NCI-H82 (cell line): ENCODE results near the gene BAX.
"Not testable (repeated sequence)": the region's sequence is repeated elsewhere in the genome, so short reads cannot be mapped to it uniquely, and the experiment has no call there.

Experiments used
- DNase-seq: peaks from one replicate; lab custom pipeline; 2025; lab: John Stamatoyannopoulos, UW

The BAX gene

GRCh38 chr19:48954595-48955307 lies at the start of gene BAX:
Gene BAX, plus strand, starts transcription at chr19:48954875. Its CDS starts 54 bp downstream, at chr19:48954929.
- peak; percentile 99 for DNase-seq

- no peak for DNase-seq
Measured at GRCh38 chr19:48905664-48906063, 49.0 kb upstream of the BAX start.

- no peak for DNase-seq
Measured at GRCh38 chr19:48906324-48906723, 48.4 kb upstream of the BAX start.

- DNase-seq = no peak
Measured at GRCh38 chr19:48907671-48908070, 47.0 kb upstream of the BAX start.

- not testable (repeated sequence) for DNase-seq
Measured at GRCh38 chr19:48909424-48910077, 45.1 kb upstream of the BAX start.

GRCh38 chr19:48910803-48911202 lies 43.9 kb upstream of the BAX start:
- DNase-seq = no peak

GRCh38 chr19:48913114-48913889 lies 41.4 kb upstream of the BAX start:
- DNase-seq = peak; percentile 66

GRCh38 chr19:48914181-48914580 lies 40.5 kb upstream of the BAX start:
- DNase-seq = no peak

GRCh38 chr19:48915757-48916156 lies 38.9 kb upstream of the BAX start:
- DNase-seq = no peak

- no peak for DNase-seq
Measured at GRCh38 chr19:48918071-48918470, 36.6 kb upstream of the BAX start.

- peak; percentile 78 for DNase-seq
Measured at GRCh38 chr19:48918801-48919247, 35.9 kb upstream of the BAX start.

- not testable (repeated sequence) for DNase-seq
Measured at GRCh38 chr19:48919271-48919670, 35.4 kb upstream of the BAX start.

GRCh38 chr19:48920949-48921348 lies 33.7 kb upstream of the BAX start:
- DNase-seq = no peak

- DNase-seq = no peak
Measured at GRCh38 chr19:48921721-48922500, 32.8 kb upstream of the BAX start.

GRCh38 chr19:48922548-48923490 lies 31.9 kb upstream of the BAX start:
- no peak for DNase-seq

GRCh38 chr19:48925240-48925843 lies 29.3 kb upstream of the BAX start:
- no peak for DNase-seq

GRCh38 chr19:48925890-48926289 lies 28.8 kb upstream of the BAX start:
- DNase-seq = not testable (repeated sequence)

- no peak for DNase-seq
Measured at GRCh38 chr19:48926909-48927308, 27.8 kb upstream of the BAX start.

GRCh38 chr19:48927692-48928091 lies 27.0 kb upstream of the BAX start:
- not testable (repeated sequence) for DNase-seq
